GM18498 (cell line): Measurements from ENCODE around the gene MAJIN.
"Not testable (repeated sequence)": the region's sequence is repeated elsewhere in the genome, so short reads cannot be mapped to it uniquely, and the experiment has no call there.

Experiments
- ATAC-seq: cut with Tn5 transposase; IDR thresholded peaks from one replicate; pipeline ENCODE4 v1.9.1; 2021; ENCODE audit warnings: mild to moderate bottlenecking, moderate library complexity; ENCODE audit not compliant: unreplicated experiment

MAJIN gene

DNA sequence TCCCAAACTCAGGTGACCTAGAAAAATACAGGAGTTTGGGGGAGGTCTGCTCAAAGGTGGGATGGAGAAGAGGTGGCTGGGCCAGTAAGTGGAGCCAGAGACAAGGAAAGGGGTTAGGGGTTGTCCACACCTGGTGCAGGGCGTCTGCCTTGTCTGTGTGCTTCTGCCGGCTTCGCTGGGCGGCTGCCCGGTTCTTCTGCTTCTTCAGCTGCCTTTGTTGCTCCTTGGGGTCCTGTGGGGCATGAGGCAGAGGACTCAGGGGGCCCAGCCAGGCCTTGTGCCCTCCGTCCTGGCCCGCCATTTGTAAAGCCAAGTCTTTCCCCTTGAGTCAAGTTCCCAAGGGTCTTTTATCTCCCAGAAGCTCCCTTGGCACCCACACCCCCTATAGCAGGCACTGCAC is 22.4 kb upstream of the MAJIN start:
- no peak for ATAC-seq

- ATAC-seq: no peak
These were observed 18.5 kb upstream of the MAJIN start for GRCh38 chr11:64990222-64990923.

GRCh38 chr11:64989416-64989815 is 17.5 kb upstream of the MAJIN start:
- ATAC-seq: no peak

GRCh38 chr11:64987998-64988854 is 16.3 kb upstream of the MAJIN start:
- no peak for ATAC-seq

GRCh38 chr11:64983339-64983738 is 11.4 kb upstream of the MAJIN start:
- not testable (repeated sequence) for ATAC-seq

- no peak for ATAC-seq
These were observed 4.7 kb upstream of the MAJIN start for GRCh38 chr11:64976651-64977050.

GRCh38 chr11:64974124-64974523 is 2.2 kb upstream of the MAJIN start:
- ATAC-seq: no peak

GRCh38 chr11:64970731-64971151 is 1.2 kb downstream of the MAJIN start:
- no peak for ATAC-seq

- ATAC-seq: no peak
These were observed 2.7 kb downstream of the MAJIN start for GRCh38 chr11:64969209-64969608.

- no peak for ATAC-seq
These were observed 4.5 kb downstream of the MAJIN start for GRCh38 chr11:64967375-64967774.

DNA sequence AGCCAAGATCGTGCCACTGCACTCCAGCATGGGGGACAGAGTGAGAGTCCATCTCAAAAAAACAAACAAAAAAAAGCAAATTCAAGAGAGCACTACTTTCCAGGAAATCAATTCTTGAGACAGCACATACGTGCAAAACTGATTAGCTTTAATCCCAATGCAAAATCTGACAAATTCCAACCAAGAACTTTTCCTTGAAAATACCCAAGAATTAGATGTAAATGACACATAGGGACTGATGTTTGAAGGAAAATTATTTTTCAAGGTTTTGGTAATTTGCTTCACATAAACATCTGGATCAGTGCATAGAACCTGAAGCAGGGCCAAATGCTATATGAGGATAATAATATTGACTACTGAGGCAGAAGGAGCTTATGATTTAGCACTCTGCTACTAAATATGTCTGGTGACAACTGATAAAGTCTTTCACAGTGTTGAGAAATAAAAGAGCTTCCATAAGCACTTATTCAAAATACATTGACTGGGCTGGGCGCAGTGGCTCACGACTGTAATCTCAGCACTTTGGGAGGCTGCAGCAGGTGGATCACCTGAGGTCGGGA is 8.8 kb downstream of the MAJIN start:
- ATAC-seq: no peak

DNA sequence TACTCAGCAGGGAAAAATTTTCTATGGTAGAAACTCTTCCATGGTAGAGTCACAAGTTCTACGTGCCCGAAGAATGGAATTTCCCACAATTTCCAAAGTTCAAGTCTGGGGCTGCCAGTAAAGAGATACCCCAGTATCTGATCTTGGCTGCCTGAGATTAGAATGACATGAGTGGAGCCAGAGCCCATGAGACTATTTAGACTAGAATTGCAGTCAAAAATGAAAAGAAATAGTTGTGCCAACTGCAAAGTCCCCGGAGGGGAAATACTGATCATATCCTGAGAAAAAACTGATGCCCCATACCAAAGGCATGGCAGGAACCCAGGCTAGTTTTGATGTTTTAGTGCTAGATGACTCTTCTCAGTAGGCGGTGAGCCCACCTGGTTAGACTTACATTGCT is 11.2 kb downstream of the MAJIN start:
- no peak for ATAC-seq

- ATAC-seq: no peak
These were observed 12.4 kb downstream of the MAJIN start for GRCh38 chr11:64959498-64959897.

DNA sequence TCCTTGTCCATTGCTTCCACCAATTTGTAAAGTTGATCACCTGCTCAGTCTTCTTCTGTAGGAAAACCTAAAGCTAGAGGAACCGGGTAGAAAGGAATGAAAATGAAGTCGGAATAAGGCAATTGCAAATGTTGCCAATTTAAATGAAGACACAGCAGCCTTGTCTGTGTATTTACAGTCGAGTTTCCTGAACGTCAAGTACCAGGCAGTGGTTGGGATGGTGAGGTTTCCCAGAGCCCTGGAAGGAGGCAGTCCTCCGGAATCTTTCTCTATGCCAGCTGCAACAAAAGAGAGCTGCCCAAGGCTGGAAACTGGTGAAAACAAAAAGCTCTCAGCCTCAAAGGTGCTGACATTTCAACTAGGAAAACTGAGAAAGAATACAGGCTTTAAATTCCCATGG is 17.7 kb downstream of the MAJIN start:
- ATAC-seq: no peak

DNA sequence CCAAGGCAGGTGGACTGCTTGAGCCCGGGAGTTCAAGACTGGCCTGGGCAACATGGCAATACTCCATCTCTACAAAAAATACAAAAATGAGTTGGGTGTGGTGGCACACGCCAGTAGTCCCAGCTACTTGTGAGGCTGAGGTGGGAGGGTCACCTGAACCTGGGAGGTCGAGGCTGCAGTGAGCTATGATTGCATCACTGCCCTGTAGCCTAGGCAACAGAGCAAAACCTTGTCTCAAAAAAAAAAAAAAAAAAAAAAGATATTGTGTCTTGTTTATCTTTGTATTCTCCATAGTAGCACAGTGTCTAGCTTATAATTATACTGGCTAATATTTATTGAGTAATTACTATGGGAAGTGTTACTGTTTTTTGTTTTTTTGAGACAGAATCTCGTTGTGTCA is 20.4 kb downstream of the MAJIN start:
- no peak for ATAC-seq

DNA sequence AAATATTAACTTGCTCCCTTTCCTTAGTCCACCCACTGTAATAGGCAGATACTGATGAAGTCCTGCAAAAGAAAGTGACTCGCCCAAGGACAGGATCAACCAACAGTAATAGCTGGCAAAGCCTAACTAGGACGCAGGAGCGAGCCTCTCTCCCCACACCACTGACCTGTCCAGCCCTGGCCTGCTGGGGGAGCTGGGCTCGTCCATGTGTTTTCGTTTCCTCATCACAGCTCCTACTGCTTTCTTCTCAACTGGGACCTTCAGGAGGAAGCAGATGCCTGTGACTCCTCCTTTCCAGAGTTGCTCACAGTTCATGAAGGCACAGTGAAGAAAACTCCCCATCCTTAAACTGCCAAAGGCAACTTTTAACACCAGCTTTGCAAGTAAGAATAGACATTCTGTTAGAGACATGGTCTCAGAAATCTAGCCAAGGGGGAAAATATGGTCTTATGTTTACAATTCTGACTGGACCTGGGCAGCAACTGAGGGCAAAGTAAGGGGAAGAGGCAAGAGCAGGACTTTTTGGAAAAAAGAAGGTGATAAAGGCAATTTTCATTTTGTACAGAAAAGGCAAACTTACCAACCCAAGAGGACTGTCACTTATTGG is 24.6 kb downstream of the MAJIN start:
- ATAC-seq: no peak

DNA sequence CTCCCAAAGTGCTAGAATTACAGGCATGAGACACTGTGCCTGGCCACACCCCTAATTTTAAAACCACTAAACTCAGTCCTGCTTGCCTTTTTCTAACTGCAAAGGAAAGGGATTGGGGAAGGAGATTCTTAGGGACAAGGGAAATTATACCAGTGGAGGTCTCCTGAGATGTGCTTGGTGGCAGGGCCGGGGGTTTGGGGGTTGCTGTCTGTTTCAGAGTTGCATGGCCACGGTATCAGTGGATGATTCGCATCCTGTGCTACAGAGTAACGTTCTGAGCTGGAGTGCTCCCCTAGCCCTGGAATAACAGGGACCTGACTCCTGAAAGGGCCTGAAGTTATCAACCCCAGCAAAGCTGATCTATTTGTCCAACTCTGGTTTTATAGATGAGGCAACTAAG is 35.4 kb downstream of the MAJIN start:
- ATAC-seq: no peak

DNA sequence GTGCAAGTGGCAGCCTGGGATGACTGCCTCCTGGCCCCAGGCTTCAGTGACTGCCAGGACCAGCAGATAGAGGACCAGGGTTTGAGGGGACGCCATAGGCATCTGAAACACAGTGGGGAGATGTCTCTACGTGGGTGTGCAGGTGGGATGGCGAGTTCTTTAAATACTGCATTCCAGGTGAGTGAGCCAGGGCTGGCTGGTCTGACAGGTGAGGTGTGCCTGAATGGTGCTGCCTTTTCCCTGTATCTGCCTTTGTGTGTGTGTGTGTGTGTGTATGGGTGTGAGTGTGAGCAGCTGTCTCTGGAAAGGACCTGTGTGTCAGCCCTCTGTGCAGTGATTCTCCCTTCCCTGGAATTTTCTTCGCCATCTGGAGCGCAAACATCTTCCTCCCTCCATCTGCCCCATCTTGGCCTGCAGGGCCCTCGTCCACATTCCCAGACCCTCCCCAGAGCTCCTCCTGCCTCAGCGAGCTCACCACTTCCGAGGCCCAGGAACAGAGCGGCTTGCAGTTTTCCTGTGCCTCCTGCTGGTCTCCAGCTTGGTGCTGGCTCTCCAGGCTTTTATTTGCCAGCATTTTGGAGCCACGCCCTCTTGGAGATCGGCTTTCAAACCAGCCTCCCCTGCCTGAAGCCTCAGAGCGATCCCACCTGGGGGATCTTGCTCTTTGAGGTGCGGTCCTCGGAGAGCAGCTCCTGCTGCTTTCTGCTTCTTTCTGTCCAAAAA is 36.4 kb downstream of the MAJIN start, which contains the start of gene GPHA2:
Gene GPHA2 (minus strand): TSS at position 535 of the 723 bp plus-strand sequence. CDS start 433 bp downstream, at position 102.
- ATAC-seq: no peak

DNA sequence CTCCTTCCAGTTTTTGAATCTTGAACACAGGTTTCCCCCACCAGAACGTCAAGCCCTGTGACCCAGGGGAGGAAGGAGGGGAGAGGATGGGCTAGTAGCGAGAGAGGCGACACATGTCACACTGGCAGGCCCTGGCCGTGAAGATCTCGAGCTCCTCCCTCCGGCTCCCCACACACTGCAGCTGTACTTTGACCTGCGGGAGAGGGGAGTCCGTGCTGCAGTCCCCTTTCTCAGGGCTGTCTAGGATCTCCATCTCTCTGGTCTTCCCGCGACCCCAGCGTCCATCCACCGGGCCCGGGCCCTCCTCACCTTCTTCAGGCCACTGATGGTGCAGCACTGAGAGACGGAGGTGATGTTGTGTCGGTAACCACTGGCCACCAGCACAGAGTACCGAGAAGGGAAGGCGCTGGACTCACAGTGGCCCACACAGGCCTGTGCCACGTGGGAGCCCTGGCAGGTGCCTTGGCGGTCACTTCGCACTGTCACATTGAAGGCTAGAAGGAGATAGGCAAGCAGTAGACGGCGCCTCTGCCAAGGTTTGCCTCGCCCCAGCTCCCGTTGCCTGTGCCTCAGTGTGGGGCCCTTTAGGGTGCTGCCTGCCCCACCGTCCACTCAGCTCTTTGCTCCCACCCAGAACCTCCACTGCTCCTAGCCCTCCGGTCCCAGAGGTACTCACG is 37.1 kb downstream of the MAJIN start:
- no peak for ATAC-seq
